Measurements from ENCODE around the gene TLR6.
A peak's percentile ranks its signal among the peaks of the same experiment; 100 is the strongest.
"Not testable (repeated sequence)": the region's sequence is repeated elsewhere in the genome, so short reads cannot be mapped to it uniquely, and the experiment has no call there.

The TLR6 gene

GRCh38 chr4:38822748-38823303, 33.8 kb downstream of the TLR6 start:
- DNase-seq, result no peak

- no peak for DNase-seq
Measured at GRCh38 chr4:38821739-38822138, 34.9 kb downstream of the TLR6 start.

GRCh38 chr4:38820329-38821061, 36.1 kb downstream of the TLR6 start:
- no peak for DNase-seq

GRCh38 chr4:38819569-38819968, 37.0 kb downstream of the TLR6 start:
- no peak for DNase-seq

- no peak for DNase-seq
Measured at GRCh38 chr4:38818441-38818976, 38.1 kb downstream of the TLR6 start.

- DNase-seq, result no peak
Measured at GRCh38 chr4:38815885-38816782, 40.5 kb downstream of the TLR6 start.

GRCh38 chr4:38814386-38814785, 42.2 kb downstream of the TLR6 start:
- no peak for DNase-seq

GRCh38 chr4:38811297-38811696, 45.3 kb downstream of the TLR6 start:
- DNase-seq, result no peak

GRCh38 chr4:38807462-38807861, 49.2 kb downstream of the TLR6 start:
- DNase-seq, result not testable (repeated sequence)

- not testable (repeated sequence) for DNase-seq
Measured at GRCh38 chr4:38806251-38806650, 50.4 kb downstream of the TLR6 start.

- peak in 1 of 5 donors; percentile 54 for DNase-seq
Measured at GRCh38 chr4:38805530-38806145, 51.0 kb downstream of the TLR6 start.

- peak in 1 of 5 donors; percentile 83 for DNase-seq
Measured at GRCh38 chr4:38804654-38805295, 51.8 kb downstream of the TLR6 start, which contains the start of gene TLR1. TSS of gene TLR1 (minus strand) at chr4:38804791. CDS start at chr4:38798831, 5,960 bp downstream.

GRCh38 chr4:38803833-38804653, 52.6 kb downstream of the TLR6 start:
- DNase-seq, result peak in 1 of 5 donors; percentile 50

GRCh38 chr4:38802561-38803355, 53.9 kb downstream of the TLR6 start:
- no peak for DNase-seq

GRCh38 chr4:38800961-38801450, 55.6 kb downstream of the TLR6 start:
- no peak for DNase-seq

- DNase-seq, result no peak
Measured at GRCh38 chr4:38800366-38800765, 56.3 kb downstream of the TLR6 start.

GRCh38 chr4:38795087-38795486, 61.5 kb downstream of the TLR6 start:
- DNase-seq, result no peak

- no peak for DNase-seq
Measured at GRCh38 chr4:38794051-38794450, 62.6 kb downstream of the TLR6 start.

- DNase-seq, result peak in 1 of 5 donors; percentile 67
Measured at GRCh38 chr4:38791010-38791409, 65.6 kb downstream of the TLR6 start.

GRCh38 chr4:38788317-38788716, 68.3 kb downstream of the TLR6 start:
- DNase-seq, result no peak
